OCI-LY1 (cell line): ENCODE measurements around the gene METAP1.

Experiments
- H2AFZ ChIP-seq: fragments of 200-600 bp; sonication (generic), shearing (Covaris generic); 2 replicates; pipeline ENCODE4 v1.6.0; 2014; ENCODE audit warnings: antibody characterized with exemption, mild to moderate bottlenecking, low read length
- H3F3A ChIP-seq: fragments of 200-600 bp; sonication (generic), shearing (Covaris generic); 2 replicates; pipeline ENCODE4 v1.6.0; 2014; ENCODE audit warnings: mild to moderate bottlenecking, antibody characterized with exemption, low read length, moderate library complexity; ENCODE audit not compliant: insufficient read depth
- H3K27ac ChIP-seq: fragments of 200-600 bp; sonication (generic); 2 replicates; pipeline ENCODE4 v1.5.1; 2014; ENCODE audit warnings: low read length, mixed run types, mild to moderate bottlenecking, low read depth; ENCODE audit not compliant: poor library complexity, severe bottlenecking
- H3K27me3 ChIP-seq: fragments of 200-600 bp; sonication (generic); 2 replicates; pipeline ENCODE4 v1.6.0; 2014; ENCODE audit warnings: antibody characterized with exemption, mild to moderate bottlenecking, low read length, moderate library complexity; ENCODE audit not compliant: insufficient read depth
- H3K36me3 ChIP-seq: fragments of 200-600 bp; sonication (generic); 2 replicates; pipeline ENCODE4 v1.6.1; 2014; ENCODE audit warnings: mild to moderate bottlenecking, antibody characterized with exemption, low read length, moderate library complexity, mixed read lengths; ENCODE audit not compliant: insufficient read depth
- H3K4me1 ChIP-seq: fragments of 200-600 bp; sonication (generic); 2 replicates; pipeline ENCODE4 v1.5.1; 2014; ENCODE audit warnings: mild to moderate bottlenecking, low read length, moderate library complexity; ENCODE audit not compliant: insufficient read depth, severe bottlenecking
- H3K4me2 ChIP-seq: fragments of 200-600 bp; sonication (generic), shearing (Covaris generic); 2 replicates; pipeline ENCODE4 v1.6.1; 2014; ENCODE audit warnings: low read length
- H3K4me3 ChIP-seq: fragments of 200-600 bp; sonication (generic); 2 replicates; pipeline ENCODE4 v1.5.1; 2014; ENCODE audit warnings: low read length, low read depth, mild to moderate bottlenecking, mixed read lengths; ENCODE audit not compliant: poor library complexity, severe bottlenecking
- H3K79me2 ChIP-seq: fragments of 200-600 bp; shearing (Covaris generic); 2 replicates; pipeline ENCODE4 v1.6.1; 2016; ENCODE audit warnings: mixed run types, low read length, mixed read lengths; ENCODE audit not compliant: insufficient read depth
- H3K9ac ChIP-seq: fragments of 200-600 bp; sonication (generic), shearing (Covaris generic); 2 replicates; pipeline ENCODE4 v1.6.1; 2014; ENCODE audit warnings: mild to moderate bottlenecking, low read length, mixed read lengths
- H3K9me2 ChIP-seq: fragments of 200-600 bp; sonication (generic), shearing (Covaris generic); 2 replicates; pipeline ENCODE4 v1.6.1; 2014; ENCODE audit warnings: low read depth, mild to moderate bottlenecking, low read length, mixed read lengths
- H3K9me3 ChIP-seq: fragments of 200-600 bp; shearing (Covaris generic); 2 replicates; pipeline ENCODE4 v1.6.1; 2014; ENCODE audit warnings: low read length, mixed read lengths
- H4K20me1 ChIP-seq: fragments of 200-600 bp; sonication (generic), shearing (Covaris generic); 2 replicates; pipeline ENCODE4 v1.6.0; 2016; ENCODE audit warnings: mild to moderate bottlenecking, low read length; ENCODE audit not compliant: insufficient read depth
- EZH2 ChIP-seq: fragments of 200-600 bp; sonication (generic), shearing (Covaris generic); IDR thresholded peaks from 2 replicates; pipeline ENCODE4 v1.8.0; 2017; ENCODE audit warnings: borderline replicate concordance, mixed run types, mild to moderate bottlenecking, antibody characterized with exemption, low read length, moderate library complexity, mixed read lengths
- TF ChIP-seq, protein P1 (sequence below): fragments of 200-600 bp; sonication (generic), shearing (Covaris generic); IDR thresholded peaks from 2 replicates; pipeline ENCODE4 v1.5.1; 2017; ENCODE audit warnings: mild to moderate bottlenecking, antibody characterized with exemption, low read length, moderate library complexity, mixed read lengths

Gene METAP1

DNA sequence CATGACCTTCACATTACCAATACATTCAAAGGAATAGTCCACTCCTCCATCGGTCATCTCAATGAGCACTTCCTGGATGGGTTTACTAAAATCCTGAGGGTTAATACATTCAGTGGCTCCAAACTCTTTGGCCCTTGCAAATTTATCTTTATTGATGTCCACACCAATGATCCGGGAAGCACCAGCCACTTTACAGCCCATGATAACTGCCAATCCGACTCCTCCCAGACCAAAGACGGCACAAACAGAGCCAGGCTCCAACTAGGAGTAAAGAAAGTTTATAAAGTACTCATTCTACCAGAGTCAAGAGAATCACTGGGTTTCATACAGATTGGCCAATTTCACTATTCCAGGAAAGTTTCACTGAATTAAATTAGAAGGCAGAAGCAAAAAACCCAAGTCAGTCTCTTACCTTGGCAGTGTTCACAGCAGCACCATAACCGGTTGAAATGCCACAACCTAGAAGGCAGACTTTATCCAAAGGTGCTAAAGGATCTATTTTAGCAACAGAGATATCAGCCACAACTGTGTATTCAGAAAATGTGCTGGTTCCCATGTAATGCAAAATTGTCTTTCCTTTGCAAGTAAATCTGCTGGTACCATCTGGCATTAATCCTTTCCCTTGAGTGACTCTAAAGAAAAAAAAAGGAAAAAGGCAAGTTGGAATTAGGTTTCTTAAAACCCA, 80.9 kb downstream of the METAP1 start:
- Histone ChIP-seq H3F3A (no peaks in the 10 kb centered on the region), H2AFZ (no peak overlapping the region), H3K4me2 (no peak overlapping the region), H4K20me1 (no peaks in the 10 kb centered on the region), H3K9ac (no peak overlapping the region), H3K4me1 (no peaks in the 10 kb centered on the region), H3K79me2 (no peaks in the 10 kb centered on the region), H3K27me3 (no peaks in the 10 kb centered on the region), H3K4me3 (no peak overlapping the region), H3K9me3 (no peaks in the 10 kb centered on the region), H3K36me3 (peaks cover 92% of the 10 kb centered on the region), H3K9me2 (no peaks in the 10 kb centered on the region), H3K27ac (no peak overlapping the region)
- TF ChIP-seq EZH2: no peak
- TF ChIP-seq, protein P1, sequence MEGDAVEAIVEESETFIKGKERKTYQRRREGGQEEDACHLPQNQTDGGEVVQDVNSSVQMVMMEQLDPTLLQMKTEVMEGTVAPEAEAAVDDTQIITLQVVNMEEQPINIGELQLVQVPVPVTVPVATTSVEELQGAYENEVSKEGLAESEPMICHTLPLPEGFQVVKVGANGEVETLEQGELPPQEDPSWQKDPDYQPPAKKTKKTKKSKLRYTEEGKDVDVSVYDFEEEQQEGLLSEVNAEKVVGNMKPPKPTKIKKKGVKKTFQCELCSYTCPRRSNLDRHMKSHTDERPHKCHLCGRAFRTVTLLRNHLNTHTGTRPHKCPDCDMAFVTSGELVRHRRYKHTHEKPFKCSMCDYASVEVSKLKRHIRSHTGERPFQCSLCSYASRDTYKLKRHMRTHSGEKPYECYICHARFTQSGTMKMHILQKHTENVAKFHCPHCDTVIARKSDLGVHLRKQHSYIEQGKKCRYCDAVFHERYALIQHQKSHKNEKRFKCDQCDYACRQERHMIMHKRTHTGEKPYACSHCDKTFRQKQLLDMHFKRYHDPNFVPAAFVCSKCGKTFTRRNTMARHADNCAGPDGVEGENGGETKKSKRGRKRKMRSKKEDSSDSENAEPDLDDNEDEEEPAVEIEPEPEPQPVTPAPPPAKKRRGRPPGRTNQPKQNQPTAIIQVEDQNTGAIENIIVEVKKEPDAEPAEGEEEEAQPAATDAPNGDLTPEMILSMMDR: no peak

DNA sequence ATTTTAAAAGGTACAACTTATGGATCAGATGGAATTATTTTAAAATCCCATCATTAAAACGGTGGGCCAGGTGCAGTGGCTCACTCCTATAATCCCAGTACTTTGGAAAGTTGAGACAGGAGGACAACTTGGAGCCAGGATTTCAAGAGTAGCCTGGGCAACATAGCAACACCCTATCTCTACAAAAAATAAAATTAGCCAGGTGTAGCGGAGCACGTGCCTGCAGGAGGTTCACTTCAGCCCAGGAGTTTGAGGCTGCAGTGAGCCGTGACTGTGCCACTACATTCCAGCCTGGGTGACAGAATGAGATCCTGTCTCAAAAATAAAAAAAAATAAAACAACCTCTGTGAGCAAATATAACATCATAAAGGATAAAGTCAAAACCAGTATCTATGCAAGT, 81.7 kb downstream of the METAP1 start:
- Histone ChIP-seq H3K27me3 (no peaks in the 10 kb centered on the region), H3K4me1 (no peaks in the 10 kb centered on the region), H2AFZ (no peak overlapping the region), H3K9me3 (no peaks in the 10 kb centered on the region), H3K9ac (no peak overlapping the region), H4K20me1 (no peaks in the 10 kb centered on the region), H3K4me2 (no peak overlapping the region), H3F3A (no peaks in the 10 kb centered on the region), H3K79me2 (no peaks in the 10 kb centered on the region), H3K9me2 (no peaks in the 10 kb centered on the region), H3K4me3 (no peak overlapping the region), H3K36me3 (peaks cover 92% of the 10 kb centered on the region), H3K27ac (no peak overlapping the region)
- TF ChIP-seq EZH2: no peak
- TF ChIP-seq, protein P1: no peak

DNA sequence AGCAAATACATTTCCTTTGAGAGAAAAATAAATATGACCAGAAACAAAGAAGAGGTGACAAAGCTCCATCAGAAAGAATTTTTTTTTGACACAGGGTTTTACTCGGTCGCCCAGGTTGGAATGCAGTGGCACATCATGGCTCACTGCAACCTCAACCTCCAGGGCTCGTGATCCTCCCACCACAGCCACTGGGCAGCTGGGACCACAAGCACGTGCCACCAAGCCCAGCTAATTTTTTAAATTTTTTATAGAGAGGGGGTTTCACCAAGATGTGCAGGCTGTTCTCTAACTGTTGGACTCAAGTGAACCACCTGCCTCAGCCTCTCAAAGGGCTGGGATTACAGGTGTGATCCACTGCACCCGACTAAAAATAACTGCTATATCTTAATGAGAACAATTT, 82.8 kb downstream of the METAP1 start:
- TF ChIP-seq, protein P1: no peak
- TF ChIP-seq EZH2: no peak
- H3K79me2 ChIP-seq: no peaks in the 10 kb centered on the region
- no peaks in the 10 kb centered on the region for H4K20me1 ChIP-seq
- no peaks in the 10 kb centered on the region for H3K9me3 ChIP-seq
- no peaks in the 10 kb centered on the region for H3K27me3 ChIP-seq
- no peaks in the 10 kb centered on the region for H3F3A ChIP-seq
- no peaks in the 10 kb centered on the region for H3K9me2 ChIP-seq
- H3K4me2 ChIP-seq: no peak overlapping the region
- peaks cover 89% of the 10 kb centered on the region for H3K36me3 ChIP-seq
- no peak overlapping the region for H3K9ac ChIP-seq
- no peak overlapping the region for H2AFZ ChIP-seq
- no peak overlapping the region for H3K4me3 ChIP-seq
- H3K4me1 ChIP-seq: no peaks in the 10 kb centered on the region
- H3K27ac ChIP-seq: no peak overlapping the region
